ENCODE results near the gene OR10H3.

GRCh38 chr19:15737722-15738121 is at the start of gene OR10H3:
- TF ChIP-seq CTCF (IDR thresholded peaks at IDR 0.05) = no peak
- no peak for TF ChIP-seq POLR2AphosphoS5 (IDR thresholded peaks at IDR 0.05)
